Mesodermal cell (in vitro differentiated cells): ENCODE results near the gene SMARCB1.

ENCODE experiments used
- H3K27ac ChIP-seq: 2 replicates; pipeline ENCODE4 v1.7.0; 2013; ENCODE audit warnings: mild to moderate bottlenecking, low read depth, low read length, moderate library complexity; ENCODE audit not compliant: severe bottlenecking
- H3K36me3 ChIP-seq: 2 replicates; pipeline ENCODE4 v1.7.1; 2013; ENCODE audit warnings: mild to moderate bottlenecking, low read length, moderate library complexity; ENCODE audit not compliant: control insufficient read depth, insufficient read depth
- H3K4me1 ChIP-seq: one replicate; pipeline ENCODE4 v1.7.1; 2013; ENCODE audit warnings: mild to moderate bottlenecking, low read length; ENCODE audit not compliant: insufficient read depth, control insufficient read depth, poor library complexity, severe bottlenecking
- H3K4me3 ChIP-seq: 2 replicates; pipeline ENCODE4 v1.7.0; 2013; ENCODE audit warnings: low read length, control low read depth, mild to moderate bottlenecking; ENCODE audit not compliant: insufficient read depth, poor library complexity, severe bottlenecking; ENCODE audit errors: extremely low read depth
- H3K9me3 ChIP-seq: 2 replicates; pipeline ENCODE4 v1.7.1; 2013; ENCODE audit warnings: mild to moderate bottlenecking, low read length, moderate library complexity; ENCODE audit not compliant: control insufficient read depth
- WGBS, 2 experiments: methylation state at CpG; one replicate each; pipeline ENCODE4 v1.1.5; 2013; ENCODE audit warnings: missing lambda C conversion rate in 2 of 2; ENCODE audit not compliant: insufficient coverage in 2 of 2; 5-methylcytosine and 5-hydroxymethylcytosine counted together

SMARCB1 gene

DNA sequence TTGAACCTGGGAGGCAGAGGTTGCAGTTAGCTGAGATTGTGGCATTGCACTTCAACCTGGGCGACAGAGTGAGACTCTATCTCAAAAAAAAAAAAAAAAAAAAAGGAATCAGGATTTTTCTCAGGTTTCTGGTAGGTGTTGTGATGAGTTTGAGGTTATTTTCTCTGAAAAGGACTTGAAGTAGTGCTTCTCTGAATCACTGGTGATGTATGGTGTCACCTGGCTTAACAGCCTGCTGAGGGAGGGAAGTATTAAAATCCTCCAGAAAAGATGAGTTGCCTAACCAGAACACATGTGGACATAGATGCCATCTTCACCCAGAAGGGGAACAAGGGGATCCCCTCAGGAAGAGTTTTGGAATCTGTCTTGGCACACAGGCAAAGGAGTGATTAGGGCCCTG lies 20.1 kb downstream of the SMARCB1 start:
- Histone ChIP-seq H3K4me1 (no peaks in the 10 kb centered on the region), H3K36me3 (peaks cover 74% of the 10 kb centered on the region), H3K9me3 (no peaks in the 10 kb centered on the region), H3K27ac (no peak overlapping the region), H3K4me3 (no peak overlapping the region)
- WGBS, 2 experiments = 100% methylated on average over 1 of the region's 1 CpG; no CpG with 5 or more reads in 1 of the 2 experiments

DNA sequence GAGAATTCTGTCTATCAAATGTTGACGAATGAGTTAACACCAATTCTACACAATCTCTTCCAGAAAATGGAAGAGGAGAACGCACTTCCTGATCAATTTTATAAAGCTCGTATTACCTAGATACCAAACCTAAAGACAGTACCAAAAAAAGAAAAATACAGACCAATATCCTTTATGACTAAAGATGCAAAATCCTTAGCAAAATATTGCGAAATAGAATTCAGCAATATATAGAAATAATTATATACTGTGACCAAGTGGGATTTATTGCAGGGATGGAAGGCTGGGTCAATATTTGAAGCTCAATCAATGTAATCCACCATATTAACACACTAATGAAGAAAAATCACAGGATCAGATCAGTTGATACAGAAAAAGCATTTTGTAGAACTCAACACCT lies 25.6 kb downstream of the SMARCB1 start:
- Histone ChIP-seq H3K9me3 (no peaks in the 10 kb centered on the region), H3K36me3 (peaks cover 70% of the 10 kb centered on the region), H3K27ac (no peak overlapping the region), H3K4me3 (no peak overlapping the region), H3K4me1 (peaks cover 14% of the 10 kb centered on the region)
- 100% methylated on average over 1 to 3 of the region's 4 CpGs for WGBS, 2 experiments

DNA sequence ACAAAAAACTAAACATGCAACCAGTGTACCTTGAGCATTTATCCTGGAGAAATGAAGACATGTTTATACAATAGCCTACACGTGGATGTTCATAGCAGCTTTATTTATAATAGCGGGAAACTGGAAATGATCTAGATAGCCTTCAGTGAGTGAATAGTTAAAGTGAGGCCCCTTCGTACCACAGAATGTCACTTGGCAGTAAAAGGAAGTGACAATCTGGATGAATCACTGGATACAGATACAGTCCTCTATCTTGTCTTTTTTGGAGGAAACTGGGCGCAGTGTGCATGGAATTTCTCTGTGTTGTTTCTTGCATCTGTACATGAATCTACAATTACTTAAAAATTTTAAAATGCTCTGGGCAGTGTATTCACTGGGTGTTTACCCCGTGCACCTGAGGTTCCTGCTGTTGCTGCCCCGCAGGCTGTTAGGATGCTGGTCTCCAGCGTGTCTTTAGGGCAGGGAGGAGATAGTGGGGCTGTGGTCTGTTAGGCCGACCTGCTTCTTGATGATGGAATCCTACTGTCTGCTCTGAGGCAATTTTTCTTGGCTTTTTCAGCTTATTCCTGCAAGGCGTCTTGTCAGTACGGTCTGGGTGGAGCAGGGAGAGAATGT lies 28.9 kb downstream of the SMARCB1 start:
- Histone ChIP-seq H3K4me1 (peaks cover 14% of the 10 kb centered on the region), H3K27ac (peak overlapping the region; percentile 23), H3K9me3 (no peaks in the 10 kb centered on the region), H3K36me3 (peaks cover 93% of the 10 kb centered on the region), H3K4me3 (no peak overlapping the region)
- WGBS, 2 experiments = 97 to 100% methylated on average over 8 of the region's 10 CpGs

DNA sequence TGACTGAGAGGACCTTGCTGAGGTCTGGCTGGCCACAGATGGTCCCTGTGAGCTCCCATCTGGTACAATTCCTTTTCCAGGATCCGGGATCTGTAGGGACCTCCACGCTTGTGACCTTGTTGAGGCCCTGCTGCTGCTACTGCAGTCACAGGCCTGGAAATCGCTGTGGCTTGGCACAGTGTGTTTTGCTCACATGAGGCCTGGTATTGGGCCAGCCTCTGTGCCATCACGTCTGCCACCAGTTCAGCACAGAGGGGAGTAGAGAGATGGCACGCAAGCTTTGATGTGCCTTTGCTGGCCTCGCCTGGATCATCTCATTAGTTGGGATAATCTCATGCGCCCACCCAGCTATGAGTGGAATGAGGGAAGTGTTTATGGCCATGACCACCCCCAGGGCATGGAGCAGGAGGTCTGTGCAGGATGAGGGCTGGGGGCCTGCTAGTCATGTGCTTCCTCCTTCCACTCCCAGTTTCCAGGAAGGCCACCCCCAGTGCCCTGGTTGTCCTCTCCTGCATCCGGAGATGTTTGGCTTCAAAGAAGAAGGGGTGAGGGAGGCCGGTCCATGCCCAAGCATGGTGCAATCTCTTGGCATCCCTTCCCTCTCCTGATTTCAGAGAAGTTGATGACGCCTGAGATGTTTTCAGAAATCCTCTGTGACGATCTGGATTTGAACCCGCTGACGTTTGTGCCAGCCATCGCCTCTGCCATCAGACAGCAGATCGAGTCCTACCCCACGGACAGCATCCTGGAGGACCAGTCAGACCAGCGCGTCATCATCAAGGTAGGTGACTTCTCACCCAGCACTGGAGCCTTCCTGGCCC lies 29.6 kb downstream of the SMARCB1 start:
- Histone ChIP-seq H3K4me1 (peaks cover 14% of the 10 kb centered on the region), H3K27ac (peak overlapping the region; percentile 23), H3K36me3 (peaks cover 93% of the 10 kb centered on the region), H3K9me3 (no peaks in the 10 kb centered on the region), H3K4me3 (no peak overlapping the region)
- WGBS, 2 experiments = 87 to 92% methylated on average over 15 to 17 of the region's 18 CpGs

DNA sequence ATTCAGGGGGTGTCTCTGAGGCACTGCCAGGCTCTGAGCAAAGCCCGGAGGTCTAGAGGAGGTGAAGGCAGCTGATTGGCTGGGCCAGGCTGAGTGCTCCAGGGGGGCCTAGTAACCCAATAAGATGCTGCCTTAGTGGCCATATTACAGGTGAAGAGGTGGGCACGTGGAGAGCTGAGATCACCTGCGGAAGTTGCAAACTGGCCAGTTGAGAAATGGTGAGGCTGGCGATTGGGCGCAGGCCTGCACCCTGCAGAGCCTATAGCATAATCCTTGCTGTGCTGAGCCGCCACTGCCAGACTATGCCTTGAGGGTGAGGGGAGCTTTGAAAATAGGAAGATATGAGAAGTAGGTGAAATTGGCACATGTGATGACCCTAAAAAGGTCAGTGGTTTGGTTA lies 30.4 kb downstream of the SMARCB1 start:
- Histone ChIP-seq H3K4me3 (no peak overlapping the region), H3K36me3 (peaks cover 89% of the 10 kb centered on the region), H3K9me3 (no peaks in the 10 kb centered on the region), H3K4me1 (peaks cover 14% of the 10 kb centered on the region), H3K27ac (no peak overlapping the region)
- WGBS, 2 experiments = 98 to 100% methylated on average over 6 of the region's 6 CpGs

DNA sequence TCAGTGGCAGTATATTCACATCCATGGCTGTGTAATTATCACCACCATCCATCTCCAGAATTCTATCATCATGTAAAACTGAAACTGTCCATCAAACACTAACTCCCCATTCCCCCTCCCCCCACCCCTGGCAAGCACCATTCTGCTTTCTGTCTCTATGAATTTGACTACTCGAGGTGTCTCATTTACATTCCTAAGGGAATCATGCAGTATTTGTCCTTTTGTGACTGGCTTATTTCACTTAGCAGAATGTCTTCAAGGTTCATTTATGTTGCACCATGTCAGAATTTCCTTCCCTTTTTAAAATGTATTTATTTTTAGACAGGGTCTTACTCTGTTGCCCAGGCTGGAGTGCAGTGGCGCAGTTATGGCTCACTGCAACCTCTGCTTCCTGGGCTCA lies 31.8 kb downstream of the SMARCB1 start:
- WGBS, 2 experiments = 88 to 100% methylated on average over 2 of the region's 2 CpGs
- Histone ChIP-seq H3K4me1 (peaks cover 22% of the 10 kb centered on the region), H3K27ac (no peak overlapping the region), H3K36me3 (peaks cover 91% of the 10 kb centered on the region), H3K4me3 (no peak overlapping the region), H3K9me3 (no peaks in the 10 kb centered on the region)

DNA sequence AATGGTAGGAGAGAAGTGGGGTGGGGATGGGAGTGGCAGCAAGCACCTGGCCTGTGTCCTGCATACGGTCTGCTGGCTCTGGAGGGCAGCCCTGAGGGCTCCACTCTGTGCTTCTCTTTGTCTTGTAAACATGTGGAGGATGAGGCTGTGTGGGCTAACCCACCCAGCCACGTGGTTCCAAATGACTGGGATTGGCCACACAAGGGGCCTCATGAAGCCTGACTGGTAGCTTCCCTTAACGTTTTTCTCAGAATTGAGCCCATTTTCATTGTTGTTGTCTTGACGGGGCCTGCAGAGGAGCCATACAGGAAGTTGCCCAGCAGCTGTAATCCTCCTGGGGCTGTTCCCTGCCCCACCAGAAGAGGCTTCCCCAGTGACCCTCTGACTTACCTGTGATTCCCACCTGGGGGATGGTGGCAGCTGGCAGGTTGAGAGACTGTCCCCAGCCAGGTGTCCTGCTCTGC lies 34.0 kb downstream of the SMARCB1 start:
- peaks cover 95% of the 10 kb centered on the region for H3K36me3 ChIP-seq
- WGBS, 2 experiments = 70 to 78% methylated on average over 4 of the region's 4 CpGs
- H3K9me3 ChIP-seq = no peaks in the 10 kb centered on the region

DNA sequence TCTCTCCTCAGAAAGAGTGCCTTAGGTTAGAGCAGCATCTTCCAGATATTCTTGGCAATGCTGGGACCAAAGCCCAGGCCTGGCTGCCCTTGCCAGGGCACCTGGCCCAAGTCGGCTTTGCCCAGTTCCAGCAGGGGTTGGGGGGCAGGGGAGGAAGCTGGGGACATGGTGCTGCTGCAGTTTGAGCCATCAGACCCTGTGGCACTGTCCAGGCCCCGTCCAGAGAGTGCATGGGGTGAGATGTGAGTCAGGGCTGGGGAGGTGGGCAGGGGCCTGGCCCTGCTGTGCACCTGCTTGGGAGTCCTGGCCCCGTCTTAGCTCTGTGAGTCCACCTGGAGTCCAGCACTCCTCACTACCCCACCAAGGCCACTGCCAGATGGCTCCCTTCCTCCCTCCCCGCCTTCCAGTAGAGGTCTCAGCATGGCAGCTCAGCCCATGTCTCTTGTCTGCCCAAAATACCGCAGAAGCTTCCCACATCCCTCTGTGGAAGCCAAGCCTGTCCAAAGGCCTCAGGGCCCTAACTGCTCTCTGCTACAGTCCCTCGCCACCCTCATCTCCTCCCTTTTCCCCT lies 35.4 kb downstream of the SMARCB1 start:
- Histone ChIP-seq H3K36me3 (peaks cover 95% of the 10 kb centered on the region), H3K4me1 (peaks cover 25% of the 10 kb centered on the region), H3K4me3 (no peak overlapping the region), H3K27ac (no peak overlapping the region), H3K9me3 (no peaks in the 10 kb centered on the region)
- 95 to 97% methylated on average over 4 to 5 of the region's 6 CpGs for WGBS, 2 experiments

More for the DNA sequence above, 34.0 kb downstream of the SMARCB1 start:
- H3K4me3 ChIP-seq = no peak overlapping the region
- H3K4me1 ChIP-seq = peaks cover 24% of the 10 kb centered on the region
- H3K27ac ChIP-seq = no peak overlapping the region

DNA sequence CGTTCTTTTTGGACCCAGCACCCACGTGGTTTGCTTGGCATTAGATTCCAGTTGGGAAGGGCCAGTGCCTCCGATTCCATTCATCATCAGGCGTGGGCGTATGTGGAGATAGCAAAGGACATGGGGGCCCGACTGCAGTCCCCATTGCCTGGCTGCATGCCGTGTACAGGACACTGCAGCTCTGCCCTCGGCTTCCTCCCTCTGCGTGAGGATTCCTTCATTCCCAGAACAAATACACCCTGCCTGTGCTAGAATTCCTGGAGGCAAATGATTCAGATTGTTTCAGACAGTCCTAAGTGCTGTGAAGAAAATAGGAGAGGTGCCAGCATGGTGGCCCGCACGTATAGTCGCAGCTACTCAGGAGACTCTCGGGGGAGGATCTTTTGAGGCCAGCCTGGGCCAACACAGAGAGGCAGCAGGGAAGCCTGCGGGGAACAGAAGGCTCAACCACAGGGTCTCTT lies 36.6 kb downstream of the SMARCB1 start:
- 97 to 100% methylated on average over 13 to 14 of the region's 14 CpGs for WGBS, 2 experiments

DNA sequence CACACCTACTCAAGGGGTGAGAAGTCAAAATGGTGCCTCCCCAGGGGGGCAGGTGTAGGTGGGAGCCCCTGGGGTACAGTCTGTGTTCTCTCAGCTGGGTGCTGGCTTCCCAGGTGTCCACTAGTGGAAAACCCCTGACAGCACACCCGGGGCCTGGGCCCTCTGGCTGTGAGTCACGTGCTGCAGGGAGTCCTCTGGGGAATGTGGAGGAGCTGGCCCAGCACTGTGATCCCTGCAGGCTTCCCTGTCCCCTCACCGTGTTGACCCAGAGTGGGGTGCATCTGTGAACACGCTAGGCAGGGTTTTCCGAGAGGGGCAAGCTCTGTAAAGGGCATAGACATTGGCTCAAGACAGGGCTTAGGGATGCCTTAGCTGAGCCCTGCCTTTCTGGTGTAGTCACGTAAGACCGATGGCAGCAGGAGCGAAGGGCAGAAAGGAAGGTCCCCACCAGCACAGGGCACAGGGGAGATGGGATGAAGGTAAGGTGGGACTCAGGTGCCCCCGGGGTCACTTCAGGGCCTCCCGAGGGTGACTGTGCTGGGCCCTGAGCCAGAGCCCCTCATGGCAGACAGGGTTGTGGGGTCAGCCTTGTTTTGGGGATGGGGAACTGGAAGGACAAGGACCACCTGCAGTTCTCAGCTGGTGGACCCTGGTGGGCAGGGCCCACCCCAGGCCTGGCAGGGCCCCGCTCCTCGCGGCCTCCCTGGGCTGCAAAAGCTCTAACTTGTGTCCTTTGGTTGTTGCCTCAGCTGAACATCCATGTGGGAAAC lies 37.9 kb downstream of the SMARCB1 start:
- Histone ChIP-seq H3K36me3 (peaks cover 95% of the 10 kb centered on the region), H3K27ac (no peak overlapping the region), H3K4me1 (peaks cover 25% of the 10 kb centered on the region), H3K9me3 (no peaks in the 10 kb centered on the region), H3K4me3 (no peak overlapping the region)
- 95 to 97% methylated on average over 7 to 13 of the region's 13 CpGs for WGBS, 2 experiments

More for the DNA sequence above, 36.6 kb downstream of the SMARCB1 start:
- Histone ChIP-seq H3K4me1 (peaks cover 25% of the 10 kb centered on the region), H3K4me3 (no peak overlapping the region), H3K27ac (no peak overlapping the region), H3K9me3 (no peaks in the 10 kb centered on the region), H3K36me3 (peaks cover 95% of the 10 kb centered on the region)
